HepG2 (cell line): ENCODE data around the gene WDR59. TPM values are rescaled to one million over a fixed set of nuclear protein-coding genes. Genes with fewer than 3 reads are reported as not detected.

ENCODE experiments used
- ARNT2 ChIP-seq: sonication (generic); formaldehyde crosslinking; IDR thresholded peaks from 2 replicates; pipeline ENCODE4 v1.8.0; 2022; ENCODE audit warnings: mild to moderate bottlenecking, low read depth, missing genetic modification reagents, moderate library complexity
- BCL6 ChIP-seq: IDR thresholded peaks from 2 replicates; pipeline ENCODE4 v1.6.1; 2016; ENCODE audit warnings: missing genetic modification reagents, missing compliant biosample characterization
- EED ChIP-seq: sonication (generic); formaldehyde crosslinking; IDR thresholded peaks from 2 replicates; pipeline ENCODE4 v1.5.0; 2020; ENCODE audit warnings: mild to moderate bottlenecking, missing genetic modification reagents
- MEIS1 ChIP-seq: sonication (generic); formaldehyde crosslinking; IDR thresholded peaks from 2 replicates; pipeline ENCODE4 v1.9.0; 2021; ENCODE audit warnings: mild to moderate bottlenecking, missing genetic modification reagents, moderate library complexity, borderline replicate concordance
- MYC ChIP-seq: sonication (generic); formaldehyde crosslinking; IDR thresholded peaks from 2 replicates; pipeline ENCODE4 v1.9.0; 2021; ENCODE audit warnings: missing genetic modification reagents, borderline replicate concordance
- NFIB ChIP-seq: sonication (generic); formaldehyde crosslinking; IDR thresholded peaks from 2 replicates; pipeline ENCODE4 v1.9.0; 2021; ENCODE audit warnings: missing genetic modification reagents, mild to moderate bottlenecking, borderline replicate concordance
- PRPF4 ChIP-seq: fragments of 200-400 bp; formaldehyde crosslinking; IDR thresholded peaks from 2 replicates; pipeline ENCODE4 v1.6.1; 2016; ENCODE audit warnings: low read length, low read depth; ENCODE audit not compliant: poor library complexity, severe bottlenecking
- RXRB ChIP-seq: IDR thresholded peaks from 2 replicates; pipeline ENCODE4 v1.6.1; 2016; ENCODE audit warnings: borderline replicate concordance, missing genetic modification reagents, missing compliant biosample characterization
- SP4 ChIP-seq: sonication (generic); formaldehyde crosslinking; IDR thresholded peaks from 2 replicates; pipeline ENCODE4 v1.8.1; 2023; ENCODE audit warnings: mild to moderate bottlenecking, missing genetic modification reagents
- TBP ChIP-seq: sonication (generic); formaldehyde crosslinking; IDR thresholded peaks from 2 replicates; pipeline ENCODE4 v1.5.0; 2020; ENCODE audit warnings: missing genetic modification reagents
- TCF7 ChIP-seq: sonication (generic); IDR thresholded peaks from 2 replicates; pipeline ENCODE4 v1.6.1; 2016; ENCODE audit warnings: antibody characterized with exemption, low read depth
- XRCC5 ChIP-seq: fragments of 200-400 bp; formaldehyde crosslinking; optimal IDR thresholded peaks from 2 replicates; pipeline ENCODE3; 2017; ENCODE audit warnings: mild to moderate bottlenecking, low read length
- ZNF12 ChIP-seq: sonication (generic); formaldehyde crosslinking; IDR thresholded peaks from 2 replicates; pipeline ENCODE4 v1.5.0; 2020; ENCODE audit warnings: missing genetic modification reagents
- ZNF644 ChIP-seq: IDR thresholded peaks from 2 replicates; pipeline ENCODE4 v1.6.1; 2016; ENCODE audit warnings: low read depth
- ZNF709 ChIP-seq: sonication (generic); formaldehyde crosslinking; IDR thresholded peaks from 2 replicates; pipeline ENCODE4 v1.5.0; 2020; ENCODE audit warnings: mild to moderate bottlenecking, missing genetic modification reagents
- polyA plus RNA-seq, 8 experiments: library from polyadenylated mRNA; depleted of rRNA in 3 of 8; stranded (reverse) in 7 of 8; unstranded in 1 of 8; fragments of >200 nt; fragmentation: Illumina TruSeq in 4 of 8; extraction: Trizol in 4 of 8; gene quantifications; 2 replicates each; pipeline versions ENCODE4 v1.2.1 to v1.2.3, GENCODE V29; 2011 to 2016; ENCODE audit warnings: low read depth in 4 of 8, missing spikeins in 1 of 8, mixed read lengths in 1 of 8; ENCODE audit not compliant: insufficient read depth in 1 of 8
- total RNA-seq, 5 experiments: library from RNA; depleted of rRNA; stranded (reverse); fragments of >200 nt; fragmentation: Illumina TruSeq; extraction: Trizol; gene quantifications; 2 replicates each; pipeline ENCODE4 v1.2.3, GENCODE V29; 2016; ENCODE audit warnings: low read depth in 1 of 5
- TF ChIP-seq, protein P1 (sequence below): sonication (generic); formaldehyde crosslinking; IDR thresholded peaks from 2 replicates; pipeline ENCODE4 v1.5.0; 2020; ENCODE audit warnings: missing genetic modification reagents
- TF ChIP-seq, protein P2 (sequence below): sonication (generic); formaldehyde crosslinking; IDR thresholded peaks from 2 replicates; pipeline ENCODE4 v1.5.1; 2020; ENCODE audit warnings: mild to moderate bottlenecking, moderate library complexity, missing genetic modification reagents
- TF ChIP-seq, protein P3 (sequence below): sonication (generic); formaldehyde crosslinking; IDR thresholded peaks from 2 replicates; pipeline ENCODE4 v1.8.0; 2022; ENCODE audit warnings: mild to moderate bottlenecking, missing genetic modification reagents, moderate library complexity
- TF ChIP-seq, protein P4 (sequence below): sonication (generic); formaldehyde crosslinking; IDR thresholded peaks from 2 replicates; pipeline ENCODE4; 2020; ENCODE audit warnings: missing genetic modification reagents, mild to moderate bottlenecking, borderline replicate concordance

The WDR59 gene
- total and polyA plus RNA-seq, 2 of the 13 experiments (the other 11 are each of a cell fraction or from before 2014, with no cell fraction given) = 65.2 to 306 TPM

DNA sequence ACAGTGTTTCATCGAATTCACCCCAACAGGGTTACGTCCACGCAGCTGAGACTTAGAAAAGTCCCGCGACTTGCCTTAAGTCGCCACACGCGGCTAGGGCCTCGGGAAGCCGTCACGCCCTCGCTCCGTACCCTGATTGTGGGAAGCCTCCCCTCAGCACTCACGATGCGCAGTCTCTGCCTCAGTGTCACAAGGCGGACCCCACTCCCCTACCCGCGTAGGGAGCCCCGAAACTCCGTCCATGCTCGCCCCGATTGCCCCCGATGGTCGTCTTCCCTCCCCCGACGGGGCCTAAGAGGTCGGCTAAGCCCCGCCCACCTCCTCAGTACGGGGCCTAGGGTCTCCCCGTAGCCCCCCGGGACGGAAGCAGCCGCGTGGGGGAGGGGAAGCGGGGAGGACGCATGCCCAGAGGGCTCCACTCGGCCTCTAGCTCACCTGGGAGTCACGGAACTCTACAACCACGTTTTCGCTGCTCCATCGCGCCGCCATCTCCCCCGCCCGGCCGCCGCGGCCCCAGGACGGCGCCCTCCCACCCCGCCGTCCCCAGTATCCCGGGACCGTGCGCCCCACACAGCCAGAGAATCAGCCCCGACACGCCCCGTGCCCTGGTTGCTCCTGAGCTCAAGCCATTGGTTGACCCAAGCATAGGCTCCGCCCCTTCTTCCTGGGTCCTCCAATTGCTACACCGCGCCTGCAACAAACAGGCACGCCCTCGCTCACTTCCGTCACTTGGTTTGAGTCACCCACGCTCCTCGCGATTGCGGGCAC lies at the start of gene WDR59 (continued):
- TF ChIP-seq, protein P1, sequence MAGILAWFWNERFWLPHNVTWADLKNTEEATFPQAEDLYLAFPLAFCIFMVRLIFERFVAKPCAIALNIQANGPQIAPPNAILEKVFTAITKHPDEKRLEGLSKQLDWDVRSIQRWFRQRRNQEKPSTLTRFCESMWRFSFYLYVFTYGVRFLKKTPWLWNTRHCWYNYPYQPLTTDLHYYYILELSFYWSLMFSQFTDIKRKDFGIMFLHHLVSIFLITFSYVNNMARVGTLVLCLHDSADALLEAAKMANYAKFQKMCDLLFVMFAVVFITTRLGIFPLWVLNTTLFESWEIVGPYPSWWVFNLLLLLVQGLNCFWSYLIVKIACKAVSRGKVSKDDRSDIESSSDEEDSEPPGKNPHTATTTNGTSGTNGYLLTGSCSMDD (CRISPR knock-in tag) = no peak
- peak; percentile 35; the same call in 1 of the 2 replicates for TF ChIP-seq ZNF12
- peak; percentile 91 for TF ChIP-seq ZNF709 (CRISPR knock-in tag)
- TF ChIP-seq, protein P2, sequence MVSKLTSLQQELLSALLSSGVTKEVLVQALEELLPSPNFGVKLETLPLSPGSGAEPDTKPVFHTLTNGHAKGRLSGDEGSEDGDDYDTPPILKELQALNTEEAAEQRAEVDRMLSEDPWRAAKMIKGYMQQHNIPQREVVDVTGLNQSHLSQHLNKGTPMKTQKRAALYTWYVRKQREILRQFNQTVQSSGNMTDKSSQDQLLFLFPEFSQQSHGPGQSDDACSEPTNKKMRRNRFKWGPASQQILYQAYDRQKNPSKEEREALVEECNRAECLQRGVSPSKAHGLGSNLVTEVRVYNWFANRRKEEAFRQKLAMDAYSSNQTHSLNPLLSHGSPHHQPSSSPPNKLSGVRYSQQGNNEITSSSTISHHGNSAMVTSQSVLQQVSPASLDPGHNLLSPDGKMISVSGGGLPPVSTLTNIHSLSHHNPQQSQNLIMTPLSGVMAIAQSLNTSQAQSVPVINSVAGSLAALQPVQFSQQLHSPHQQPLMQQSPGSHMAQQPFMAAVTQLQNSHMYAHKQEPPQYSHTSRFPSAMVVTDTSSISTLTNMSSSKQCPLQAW = peak; percentile 79; the same call in 1 of the 2 replicates
- peak; percentile 59 for TF ChIP-seq EED (CRISPR knock-in tag)
- peak; percentile 85; the same call in 1 of the 2 replicates for TF ChIP-seq TBP (CRISPR knock-in tag)
- peak; percentile 57; the same call in 1 of the 2 replicates for TF ChIP-seq ARNT2
- TF ChIP-seq ZNF644 (CRISPR knock-in tag) = no peak
- TF ChIP-seq, protein P3, sequence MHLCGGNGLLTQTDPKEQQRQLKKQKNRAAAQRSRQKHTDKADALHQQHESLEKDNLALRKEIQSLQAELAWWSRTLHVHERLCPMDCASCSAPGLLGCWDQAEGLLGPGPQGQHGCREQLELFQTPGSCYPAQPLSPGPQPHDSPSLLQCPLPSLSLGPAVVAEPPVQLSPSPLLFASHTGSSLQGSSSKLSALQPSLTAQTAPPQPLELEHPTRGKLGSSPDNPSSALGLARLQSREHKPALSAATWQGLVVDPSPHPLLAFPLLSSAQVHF (CRISPR knock-in tag) = no peak
- peak; percentile 88 for TF ChIP-seq MYC (CRISPR knock-in tag)
- TF ChIP-seq PRPF4 = no peak
- TF ChIP-seq RXRB = no peak
- TF ChIP-seq BCL6 (CRISPR knock-in tag) = peak; percentile 64; the same call in 1 of the 2 replicates
- TF ChIP-seq SP4 (CRISPR knock-in tag) = peak; percentile 99
- TF ChIP-seq MEIS1 = peak; percentile 63
- TF ChIP-seq TCF7 = no peak
- no peak for TF ChIP-seq NFIB (CRISPR knock-in tag)
- peak; percentile 58 for TF ChIP-seq XRCC5
- TF ChIP-seq, protein P4, sequence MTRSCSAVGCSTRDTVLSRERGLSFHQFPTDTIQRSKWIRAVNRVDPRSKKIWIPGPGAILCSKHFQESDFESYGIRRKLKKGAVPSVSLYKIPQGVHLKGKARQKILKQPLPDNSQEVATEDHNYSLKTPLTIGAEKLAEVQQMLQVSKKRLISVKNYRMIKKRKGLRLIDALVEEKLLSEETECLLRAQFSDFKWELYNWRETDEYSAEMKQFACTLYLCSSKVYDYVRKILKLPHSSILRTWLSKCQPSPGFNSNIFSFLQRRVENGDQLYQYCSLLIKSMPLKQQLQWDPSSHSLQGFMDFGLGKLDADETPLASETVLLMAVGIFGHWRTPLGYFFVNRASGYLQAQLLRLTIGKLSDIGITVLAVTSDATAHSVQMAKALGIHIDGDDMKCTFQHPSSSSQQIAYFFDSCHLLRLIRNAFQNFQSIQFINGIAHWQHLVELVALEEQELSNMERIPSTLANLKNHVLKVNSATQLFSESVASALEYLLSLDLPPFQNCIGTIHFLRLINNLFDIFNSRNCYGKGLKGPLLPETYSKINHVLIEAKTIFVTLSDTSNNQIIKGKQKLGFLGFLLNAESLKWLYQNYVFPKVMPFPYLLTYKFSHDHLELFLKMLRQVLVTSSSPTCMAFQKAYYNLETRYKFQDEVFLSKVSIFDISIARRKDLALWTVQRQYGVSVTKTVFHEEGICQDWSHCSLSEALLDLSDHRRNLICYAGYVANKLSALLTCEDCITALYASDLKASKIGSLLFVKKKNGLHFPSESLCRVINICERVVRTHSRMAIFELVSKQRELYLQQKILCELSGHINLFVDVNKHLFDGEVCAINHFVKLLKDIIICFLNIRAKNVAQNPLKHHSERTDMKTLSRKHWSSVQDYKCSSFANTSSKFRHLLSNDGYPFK (CRISPR knock-in tag) = peak; percentile 80; the same call in 1 of the 2 replicates
